Measurements from ENCODE around the gene OMP.

Gene OMP

DNA sequence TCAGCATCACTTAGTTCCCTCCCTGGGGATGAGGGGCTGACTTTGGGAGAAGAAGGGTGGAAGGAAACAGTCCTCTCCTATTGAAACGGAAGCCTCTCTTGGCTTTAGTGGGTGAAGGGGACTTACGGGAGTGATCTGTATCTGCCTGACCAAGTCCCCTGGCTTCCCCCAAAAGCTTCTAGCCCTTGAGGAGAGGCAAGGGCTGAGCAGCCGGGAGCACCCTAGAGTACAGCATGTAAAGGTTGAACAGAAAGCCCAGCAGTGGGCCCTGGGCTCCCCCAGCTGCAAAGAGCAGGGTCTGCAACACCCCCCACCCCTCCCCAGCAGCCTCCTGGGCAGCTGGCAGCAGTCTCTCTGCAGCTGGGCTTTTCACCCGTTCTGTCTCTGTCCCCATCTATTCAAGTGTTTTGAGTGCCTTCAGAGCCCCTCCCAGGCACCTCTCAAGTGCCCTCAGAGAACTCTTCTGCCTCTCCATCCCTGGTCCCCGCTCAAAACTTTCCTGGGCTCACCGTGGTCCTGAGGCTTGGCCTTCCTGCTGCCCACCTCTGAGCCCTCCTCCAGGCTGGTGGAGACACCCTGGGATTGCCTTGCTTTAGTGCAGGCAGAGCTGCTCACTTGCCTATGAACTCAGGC, 33.2 kb upstream of the OMP start:
- DNase-seq (ENCODE audit: low read depth), result no peak

DNA sequence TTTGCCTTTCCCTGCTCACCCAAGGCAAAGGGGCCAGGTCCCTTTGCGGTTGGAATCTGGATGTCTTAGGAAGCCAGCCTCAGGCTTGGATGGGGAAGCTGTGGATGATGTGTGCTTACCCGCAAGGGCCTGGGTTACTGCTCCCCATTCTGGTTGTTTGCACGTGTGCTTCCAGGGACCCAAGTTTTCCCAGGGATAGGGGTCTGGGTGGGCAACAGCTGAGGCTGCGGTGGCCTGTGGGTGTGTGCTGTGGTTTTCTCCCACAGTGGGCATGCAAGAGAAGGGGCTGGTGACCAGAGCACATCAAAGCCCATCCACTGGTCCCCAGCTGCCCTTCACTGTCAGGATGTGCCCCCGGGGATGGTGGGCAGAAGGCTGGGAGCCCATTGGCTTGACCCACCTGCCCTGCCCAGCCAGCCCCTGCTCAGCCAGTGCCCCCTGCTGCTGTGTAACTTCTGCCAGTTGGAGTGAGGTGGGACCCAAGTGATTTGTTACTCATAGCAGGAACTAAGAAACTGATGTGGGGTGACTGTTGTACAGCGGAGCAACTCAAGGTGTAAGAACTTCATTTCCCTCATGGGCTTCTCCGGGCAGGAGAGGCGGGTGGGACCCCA, 32.6 kb upstream of the OMP start:
- no peak for DNase-seq (ENCODE audit: low read depth)

DNA sequence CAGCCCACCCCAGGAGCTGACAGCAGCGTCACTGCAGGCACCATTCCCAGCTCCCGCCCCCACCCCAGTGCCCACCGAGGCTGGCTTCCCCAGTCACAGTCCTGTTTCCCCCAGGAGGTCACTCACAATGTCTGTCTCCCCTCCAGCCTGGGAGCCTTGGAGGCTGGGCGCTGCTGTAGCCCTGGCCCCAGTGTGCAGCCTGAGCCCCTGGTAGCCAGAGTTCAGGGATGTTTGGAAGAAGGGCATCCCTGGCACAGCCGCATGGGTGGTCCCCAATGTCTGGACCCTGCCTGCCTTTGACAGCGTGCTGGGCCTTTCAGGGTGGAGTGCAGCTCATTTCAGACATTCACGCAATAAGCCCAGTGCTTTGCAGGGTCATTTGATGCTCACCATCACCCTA, 31.6 kb upstream of the OMP start:
- no peak for DNase-seq (ENCODE audit: low read depth)

DNA sequence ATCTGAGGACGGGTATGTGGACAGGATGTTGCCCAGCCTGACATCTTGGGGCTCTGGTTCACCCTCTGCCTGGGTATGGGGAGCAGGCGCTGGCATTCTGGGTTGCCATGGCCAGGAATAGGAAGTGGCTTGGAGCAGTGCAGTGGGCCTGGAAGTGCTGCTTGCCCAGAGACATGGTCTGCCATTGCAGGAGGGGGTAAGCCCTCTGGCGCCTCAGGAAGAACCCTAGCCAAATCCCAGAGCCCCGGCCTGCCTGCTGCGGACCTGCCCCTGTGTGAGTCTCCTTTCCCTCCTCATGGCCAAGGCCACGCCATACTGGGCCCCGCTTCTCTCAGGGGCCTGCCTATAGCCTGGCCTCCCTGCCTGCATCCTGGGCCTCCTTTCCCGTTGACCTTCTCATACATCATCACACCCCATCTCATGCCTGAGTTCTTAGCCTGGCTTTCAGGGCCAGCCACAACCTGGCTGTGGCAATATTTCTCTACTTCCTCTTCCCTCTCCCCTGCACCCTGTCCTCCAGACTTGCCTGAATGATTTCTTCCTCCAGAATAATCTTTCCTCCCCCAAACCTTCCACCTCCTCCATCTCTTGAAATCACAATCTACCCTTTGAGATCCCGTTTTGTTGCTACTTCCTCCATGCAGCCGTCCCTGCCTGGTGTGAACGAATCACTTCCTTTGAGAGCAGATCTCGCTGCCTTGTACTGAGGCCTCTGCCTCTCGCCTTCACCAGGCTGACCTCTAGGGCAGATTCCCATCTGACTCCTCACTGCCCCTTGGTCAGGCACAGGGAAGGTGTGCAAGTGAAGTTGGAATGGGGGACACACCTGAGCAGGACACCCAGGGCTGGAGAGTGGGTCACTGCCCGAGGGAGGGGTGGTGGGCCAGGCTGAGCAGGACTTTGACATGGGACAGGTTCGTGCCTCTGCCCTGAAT, 30.7 kb upstream of the OMP start:
- DNase-seq (ENCODE audit: low read depth), result no peak

DNA sequence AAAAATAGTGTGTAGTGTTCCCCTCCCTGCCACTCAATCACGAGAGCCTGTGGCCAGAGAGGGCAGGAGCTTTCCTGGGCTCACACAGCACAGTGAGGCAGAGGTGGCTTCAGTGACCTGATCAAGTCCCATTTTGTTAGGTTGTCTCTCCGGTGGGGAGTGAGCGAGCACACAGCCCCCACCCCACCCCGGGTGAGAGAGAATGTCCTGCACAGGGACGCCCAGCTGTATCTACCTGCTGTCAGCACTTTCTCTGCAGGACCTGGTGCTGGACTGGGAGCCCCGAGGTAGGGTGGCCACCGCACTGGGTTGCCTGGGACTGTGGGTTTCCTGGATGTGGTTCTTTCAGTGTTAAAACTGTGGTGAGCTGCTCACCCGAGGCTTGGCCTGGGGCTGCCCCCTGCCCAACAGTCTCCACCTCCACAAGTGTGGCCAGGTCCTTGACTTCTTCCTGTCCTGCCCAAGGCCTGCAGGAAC, 29.8 kb upstream of the OMP start:
- no peak for DNase-seq (ENCODE audit: low read depth)

DNA sequence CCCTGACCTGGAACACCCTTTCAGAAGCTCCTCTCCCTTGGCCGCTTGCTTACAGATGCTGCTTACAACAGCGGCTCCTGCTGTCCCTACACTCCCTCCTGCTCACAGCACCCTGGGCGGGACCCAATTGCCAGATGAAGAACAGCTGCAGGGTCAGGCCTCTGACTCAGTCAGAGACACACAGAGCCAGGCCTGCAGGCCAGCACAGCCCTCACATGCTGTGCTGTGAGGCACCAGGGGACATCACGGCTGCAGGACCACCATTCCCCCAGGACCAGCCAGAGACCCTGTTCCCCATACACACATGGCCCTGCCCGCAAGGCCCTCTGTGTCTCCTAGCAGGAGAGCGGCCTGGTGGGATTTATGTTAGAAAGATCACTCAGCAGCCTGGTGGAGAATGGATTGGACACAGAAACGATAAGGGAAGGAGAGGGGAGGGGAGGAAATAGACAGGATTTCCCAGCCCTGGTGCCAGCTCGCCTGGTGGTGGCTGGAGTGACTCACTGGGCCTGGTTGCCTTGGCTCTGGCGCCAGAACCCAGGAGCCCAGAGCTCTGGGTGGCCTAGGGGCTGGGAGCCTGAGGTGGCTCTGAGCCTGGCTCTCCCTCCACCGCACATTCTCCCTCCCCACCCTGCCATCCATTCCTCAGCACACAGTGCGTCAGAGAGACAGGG, 29.2 kb upstream of the OMP start:
- no peak for DNase-seq (ENCODE audit: low read depth)

DNA sequence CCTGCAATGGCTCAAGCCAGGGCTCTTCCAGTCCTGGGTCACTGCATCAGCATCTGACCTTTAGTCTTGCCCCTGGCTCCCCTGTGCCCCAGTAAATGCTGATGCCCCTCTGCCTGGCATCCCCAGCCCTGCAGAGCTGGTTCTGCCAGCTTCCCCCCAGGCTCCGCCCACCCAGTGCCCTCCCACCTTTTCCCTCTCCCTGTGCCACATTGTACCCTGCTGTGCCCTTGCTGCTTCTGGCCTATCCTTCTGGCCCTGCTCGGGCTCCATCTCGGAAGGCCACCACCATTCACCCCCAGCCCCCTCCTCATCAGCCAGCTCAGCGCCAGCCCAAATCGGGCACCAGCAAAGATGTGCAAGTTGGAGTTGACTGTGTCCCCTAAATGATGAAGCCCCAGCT, 28.4 kb upstream of the OMP start:
- DNase-seq (ENCODE audit: low read depth), result no peak

DNA sequence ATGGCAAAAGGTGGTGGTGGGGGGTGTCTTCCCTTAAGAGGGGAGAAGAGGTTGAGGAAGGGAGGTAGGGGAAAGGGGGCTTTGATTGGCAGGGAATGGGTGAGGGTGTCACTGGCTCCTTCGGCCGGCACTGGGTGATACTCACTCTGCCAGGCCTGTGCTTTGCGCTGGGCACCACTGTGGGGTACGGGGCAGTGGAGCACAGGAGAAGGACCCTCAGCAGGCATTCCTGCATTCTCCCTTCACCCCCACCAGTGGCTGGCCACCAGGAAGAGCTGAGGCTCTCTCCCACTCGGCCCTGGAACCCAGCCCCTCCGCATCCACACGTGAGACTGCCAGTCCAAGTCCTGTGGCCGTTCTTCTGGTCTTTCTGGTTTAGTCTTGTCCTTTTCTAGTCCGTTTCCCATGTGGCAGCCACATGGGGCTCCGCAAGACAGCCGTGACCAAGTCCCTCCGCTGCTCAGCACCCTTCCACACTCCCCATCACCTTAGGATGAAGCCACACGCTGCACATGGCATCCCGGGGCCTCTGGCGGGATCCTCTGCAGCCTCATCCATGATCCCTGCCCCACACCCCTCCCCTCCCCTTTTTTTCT, 27.9 kb upstream of the OMP start:
- no peak for DNase-seq (ENCODE audit: low read depth)

DNA sequence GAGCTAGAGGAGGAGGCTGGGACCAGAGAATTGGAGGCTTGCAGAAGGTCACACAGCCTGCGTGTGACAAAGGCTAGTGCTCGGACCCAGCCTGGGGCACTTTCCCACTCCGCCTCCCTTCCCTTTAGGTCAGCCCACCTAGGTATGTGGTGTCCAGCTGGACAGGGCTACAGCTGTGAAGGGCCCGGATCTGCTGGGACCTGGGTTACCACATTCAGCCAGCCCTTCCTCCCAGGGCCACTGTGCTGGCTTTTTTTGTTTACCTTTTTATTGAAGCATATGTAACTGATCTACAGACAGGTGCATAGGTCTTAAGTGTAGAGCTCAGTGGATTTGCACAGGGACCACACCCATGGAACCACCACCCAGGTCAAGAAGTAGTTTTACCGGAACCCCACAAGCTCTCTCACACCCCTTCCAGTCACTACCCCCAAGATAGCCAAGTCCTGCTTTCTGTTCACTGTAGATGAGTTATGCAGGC, 27.2 kb upstream of the OMP start:
- no peak for DNase-seq (ENCODE audit: low read depth)

DNA sequence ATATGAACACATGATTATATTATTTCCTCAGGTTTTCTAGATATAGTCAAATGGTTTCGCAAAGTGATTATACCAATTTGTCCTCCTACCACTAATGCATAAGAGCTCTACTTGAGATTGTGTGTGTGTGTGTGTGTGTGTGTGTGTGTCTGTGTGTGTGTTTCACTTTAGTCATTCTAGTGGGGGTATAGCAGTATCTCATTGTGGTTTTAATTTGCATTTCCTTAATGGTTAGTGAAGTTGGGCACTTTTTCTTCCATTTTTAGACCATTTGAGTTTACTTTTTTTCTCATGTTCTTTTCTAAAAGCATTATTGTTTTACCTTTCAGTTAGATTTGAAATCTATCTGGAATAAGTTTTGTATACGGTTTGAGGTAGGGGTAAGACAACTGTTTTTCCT, 23.0 kb upstream of the OMP start:
- DNase-seq (ENCODE audit: low read depth), result no peak

DNA sequence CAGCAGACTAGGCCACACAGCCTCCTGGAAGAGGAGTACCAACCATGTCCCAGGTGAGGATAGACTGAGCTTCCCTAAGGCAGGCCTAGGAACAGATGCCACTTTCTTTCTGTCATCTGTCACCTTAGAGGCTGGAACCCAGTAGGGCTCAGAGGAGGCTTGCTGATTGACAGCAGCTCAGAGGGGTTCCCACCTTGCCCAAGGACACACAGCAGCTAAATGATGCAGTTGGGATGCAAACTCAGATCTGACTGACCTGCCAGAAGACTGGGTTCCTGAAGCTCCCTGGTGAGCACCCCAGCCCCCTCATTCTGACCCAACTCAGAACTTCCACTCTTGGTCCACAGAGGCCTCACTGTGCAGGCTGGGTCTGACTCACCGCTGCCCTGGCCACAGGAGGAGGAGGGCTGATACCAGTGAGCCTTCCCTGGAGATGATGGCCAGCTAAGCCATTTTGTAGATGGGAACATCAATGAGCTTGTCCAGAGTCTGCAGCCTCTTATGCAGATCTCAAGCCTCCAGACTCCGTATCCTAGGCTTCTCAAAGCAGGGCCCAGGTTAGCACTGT, 21.9 kb upstream of the OMP start:
- no peak for DNase-seq (ENCODE audit: low read depth)

DNA sequence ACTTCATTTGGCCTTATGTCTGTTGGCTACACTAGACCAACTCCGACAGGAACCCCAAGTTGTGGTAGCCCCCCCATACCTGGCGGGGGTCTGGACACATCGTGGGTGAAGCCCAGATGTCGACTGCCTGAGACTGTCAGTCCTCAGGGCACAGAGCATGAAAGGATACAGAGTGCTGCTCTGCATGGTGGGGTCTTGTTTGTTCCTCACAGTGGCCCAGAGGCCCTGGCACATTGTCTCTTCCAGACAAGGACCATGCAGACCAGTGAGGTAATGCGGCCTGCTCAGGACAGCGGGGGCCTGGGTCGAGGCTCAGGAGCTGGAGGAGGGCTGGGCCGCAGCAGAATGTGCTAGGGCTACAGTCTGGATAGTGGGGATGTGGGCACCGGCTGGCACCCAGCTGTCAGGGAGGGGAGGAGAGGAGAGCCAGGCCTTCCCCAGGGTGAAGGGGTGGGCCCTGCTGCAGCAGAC, 21.2 kb upstream of the OMP start:
- no peak for DNase-seq (ENCODE audit: low read depth)

DNA sequence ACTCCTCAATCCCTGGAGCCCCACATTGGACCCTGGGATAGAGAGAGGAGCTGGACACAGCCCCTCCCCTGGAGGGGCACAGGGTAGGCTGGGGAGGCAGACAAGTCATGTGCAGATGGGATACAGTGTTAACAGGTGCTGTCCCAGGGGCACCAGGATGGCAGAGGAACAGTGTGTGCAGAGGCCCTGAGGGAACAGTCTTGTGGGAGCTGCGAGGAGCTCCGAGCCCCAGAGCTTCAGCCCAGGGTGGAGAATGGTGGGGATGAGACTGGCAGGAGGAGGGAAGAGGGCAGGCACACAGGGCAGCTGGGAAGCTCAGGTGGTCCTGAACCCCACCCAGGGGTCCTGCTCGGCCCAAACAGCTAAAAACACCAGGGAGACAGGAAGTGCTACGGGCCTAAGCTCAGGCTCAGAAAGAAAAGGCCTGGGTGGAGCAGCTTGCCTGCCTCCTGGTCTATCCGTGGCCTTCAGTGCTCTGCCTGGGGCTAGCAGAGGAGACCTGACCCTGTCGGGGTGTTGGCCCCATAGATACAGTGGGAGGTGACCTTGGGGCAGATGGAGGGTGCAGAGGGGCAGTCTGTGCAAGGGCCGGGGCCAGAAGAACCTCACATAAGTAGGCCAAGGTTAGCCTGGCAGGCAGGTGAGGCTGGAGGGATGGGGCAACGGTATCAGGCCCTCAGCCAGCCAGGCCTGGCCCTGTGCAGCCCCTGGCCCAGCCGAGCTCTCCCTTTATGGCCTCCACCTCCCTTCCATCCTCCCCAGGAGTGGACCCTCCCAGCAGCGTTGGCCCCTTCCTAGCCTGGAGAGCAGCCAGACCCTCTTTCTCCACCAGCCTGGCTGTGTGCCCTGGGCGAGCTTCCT, 20.4 kb upstream of the OMP start:
- DNase-seq (ENCODE audit: low read depth), result no peak

DNA sequence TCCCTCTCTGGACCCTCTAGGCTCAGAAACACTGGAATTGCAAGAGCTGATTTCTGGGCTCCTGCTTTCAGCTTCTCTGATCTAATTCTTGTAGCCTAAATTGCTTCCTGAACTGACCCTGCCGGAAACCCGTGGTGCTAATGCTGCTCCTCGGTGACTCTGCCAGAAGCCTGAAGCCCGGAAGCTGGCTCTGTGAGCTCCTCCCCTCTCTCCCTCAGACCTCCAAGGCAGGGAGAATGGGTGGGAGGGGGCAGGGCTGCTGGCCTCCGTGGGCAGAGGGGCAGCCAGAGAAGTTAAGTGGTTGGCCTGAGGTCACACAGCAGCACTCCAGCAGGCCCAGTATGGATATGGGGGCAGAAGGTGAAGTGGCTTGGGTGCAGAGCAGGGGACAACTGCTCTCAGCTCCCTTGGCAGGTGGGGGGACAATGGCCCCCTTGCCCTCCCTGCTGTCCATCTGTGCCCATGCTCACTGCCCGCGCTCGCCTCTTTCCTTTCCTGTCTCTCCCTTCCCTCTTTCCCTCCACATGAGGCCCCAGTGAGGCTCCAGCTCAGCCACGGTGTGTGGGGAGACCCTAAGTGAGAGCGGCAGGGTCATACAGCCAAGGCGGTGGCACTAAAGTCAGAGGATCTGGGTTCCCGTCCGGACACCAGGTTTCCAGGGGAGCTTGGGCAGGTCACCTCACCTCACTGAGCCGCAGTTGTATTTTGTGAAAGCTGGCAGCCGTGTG, 19.6 kb upstream of the OMP start:
- no peak for DNase-seq (ENCODE audit: low read depth)

DNA sequence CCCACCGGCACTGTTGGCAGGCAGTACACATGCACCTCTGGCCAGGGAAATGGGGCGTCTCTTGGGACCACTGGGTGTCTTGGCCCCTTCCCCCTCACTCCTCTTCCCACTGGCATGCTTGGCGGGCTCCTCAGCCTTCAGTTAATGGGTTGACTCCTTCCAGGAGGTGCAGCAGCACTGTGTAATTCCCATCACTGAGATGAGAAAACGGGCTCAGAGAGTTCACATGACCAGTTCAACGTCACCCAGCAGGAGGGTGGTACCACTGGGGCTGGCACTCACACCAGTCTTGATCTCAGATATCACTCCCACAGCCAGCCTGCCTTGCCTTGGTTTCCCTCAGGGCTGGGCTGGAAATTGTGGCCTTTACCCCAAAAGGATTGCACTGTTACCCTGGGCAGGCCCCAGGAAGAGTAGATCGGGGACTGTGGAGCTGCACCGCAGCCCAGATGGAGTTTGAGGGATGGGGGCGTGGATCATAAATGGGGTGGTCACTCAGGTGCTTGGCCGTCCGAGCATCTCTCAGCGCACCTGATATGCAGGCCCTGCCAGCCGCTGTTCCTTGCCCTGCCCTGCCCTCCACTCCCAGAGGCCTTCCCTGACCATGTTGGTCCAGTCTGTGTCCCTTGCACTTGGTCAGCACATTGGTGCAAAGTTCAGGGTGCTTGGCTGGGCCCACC, 18.9 kb upstream of the OMP start:
- DNase-seq (ENCODE audit: low read depth), result no peak

DNA sequence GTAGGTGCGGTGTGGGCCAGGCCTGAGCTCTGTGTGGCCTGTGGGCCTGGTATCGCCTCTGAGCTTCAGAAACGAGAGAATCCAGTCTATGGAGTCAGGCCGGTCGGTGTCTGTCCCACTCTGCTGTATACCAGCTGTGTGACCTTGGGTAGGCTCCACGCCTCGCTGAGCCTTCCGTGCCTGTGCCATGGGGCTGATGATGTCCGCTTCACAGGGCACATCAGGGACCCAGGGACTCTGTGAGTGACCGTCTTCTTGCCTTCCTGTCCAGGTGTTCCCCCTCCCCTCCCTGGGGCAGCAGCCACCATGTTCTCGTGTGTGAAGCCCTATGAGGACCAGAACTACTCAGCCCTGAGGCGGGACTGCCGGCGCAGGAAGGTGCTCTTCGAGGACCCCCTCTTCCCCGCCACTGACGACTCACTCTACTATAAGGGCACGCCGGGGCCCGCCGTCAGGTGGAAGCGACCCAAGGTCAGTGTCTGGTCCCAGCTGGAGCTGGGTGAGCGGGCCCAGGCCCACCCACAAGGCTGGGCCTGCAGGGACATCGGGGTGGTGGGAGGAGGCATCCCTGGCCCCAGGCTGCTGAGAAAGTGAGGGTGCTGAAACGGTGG, 18.0 kb upstream of the OMP start:
- no peak for DNase-seq (ENCODE audit: low read depth)

DNA sequence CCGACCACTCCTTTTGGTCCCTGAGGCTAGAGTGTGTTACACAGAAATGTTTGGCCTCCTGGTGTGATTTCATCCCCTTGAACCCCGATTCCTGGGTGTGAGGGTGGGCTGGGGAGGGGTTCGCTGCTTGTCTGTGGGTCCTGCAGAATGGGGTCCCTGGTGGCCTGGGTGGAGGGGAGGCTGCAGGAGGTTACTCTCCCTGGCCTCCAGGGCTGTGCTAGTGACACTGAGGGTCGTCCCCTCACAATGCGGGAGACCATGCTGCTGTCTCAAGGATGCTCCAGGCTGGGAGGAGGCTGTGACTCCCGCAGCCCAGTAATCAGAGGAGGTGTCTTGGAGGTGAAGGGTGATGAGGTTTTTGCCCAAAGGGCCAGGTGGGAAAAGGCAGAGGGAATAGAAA, 17.0 kb upstream of the OMP start:
- no peak for DNase-seq (ENCODE audit: low read depth)

DNA sequence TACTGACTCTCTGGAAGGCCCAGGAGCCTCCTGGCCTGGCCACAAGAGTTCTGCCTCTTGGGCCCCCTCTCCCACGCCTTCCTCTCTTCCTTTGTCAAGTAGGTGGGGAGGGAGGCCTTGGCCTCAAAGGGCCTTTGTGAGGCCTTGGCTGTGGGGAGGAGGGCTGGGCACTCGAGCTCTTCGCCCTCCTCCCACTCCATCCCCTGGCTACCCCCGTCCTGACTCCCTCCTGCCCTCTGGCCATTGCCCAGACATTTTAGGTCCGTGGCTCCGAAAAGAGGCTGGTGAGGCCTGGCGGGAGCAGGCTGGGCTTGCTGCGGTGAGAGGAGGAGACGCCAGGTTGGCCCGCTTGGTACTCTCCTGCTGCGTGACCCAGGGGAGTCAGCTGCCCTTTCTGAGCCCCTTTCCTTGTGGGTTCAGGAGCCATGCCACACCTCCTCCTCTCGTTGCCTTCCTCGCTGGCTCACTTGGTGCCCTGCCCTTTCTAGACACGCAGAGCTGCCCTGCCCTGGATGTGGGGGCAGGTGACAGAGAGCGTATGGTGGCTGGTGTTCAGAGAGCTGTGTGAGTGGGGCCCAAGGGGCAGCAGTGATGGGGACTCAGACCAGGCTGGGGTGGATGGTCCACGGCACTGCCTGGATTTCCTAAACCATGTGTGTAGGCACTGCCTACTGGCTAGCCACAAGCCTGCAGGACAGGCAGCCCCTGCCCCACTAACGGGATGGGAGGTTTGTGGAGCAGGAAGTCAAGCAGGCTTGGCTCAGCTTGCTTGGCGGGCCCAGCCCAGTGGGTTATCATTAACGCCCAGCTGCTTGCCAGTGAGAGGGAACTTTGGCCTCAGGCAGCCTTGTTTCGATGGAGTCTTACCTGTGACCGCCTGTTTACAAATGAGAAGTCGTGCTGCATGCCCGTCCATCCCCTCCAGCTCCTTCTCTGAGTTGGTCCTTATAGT, 15.8 kb upstream of the OMP start:
- DNase-seq (ENCODE audit: low read depth), result no peak

All from T-helper 22 cell (primary cell).